ENCODE data around the gene OR5H14.

- TF ChIP-seq CTCF (IDR thresholded peaks at IDR 0.05; ENCODE audit: low read length) (no peak), EZH2 (optimal IDR thresholded peaks at IDR 0.05; ENCODE audit: low read depth, low read length) (no peak)
These were observed 19.1 kb downstream of the OR5H14 start, which contains the start of gene OR5H15 for GRCh38 chr3:98166396-98166795.
